A673 (cell line): ENCODE data around the gene PPP1R3G. TPM values are rescaled to one million over a fixed set of nuclear protein-coding genes. Genes with fewer than 3 reads are reported as not detected.

Source experiments
- BruUV-seq: library from RNA; stranded (reverse); fragments of 400-500 nt; replicated peaks from 2 replicates; lab custom pipeline; 2021; lab: Mats Ljungman, UMichigan
- CTCF ChIA-PET: fragments of 300-600 bp; sonication (Branson Sonifier 250); formaldehyde crosslinking; loops from one replicate; lab custom pipeline; 2022; ENCODE audit warnings: antibody characterized with exemption; lab: Charles Lee
- POLR2A ChIA-PET: fragments of 300-600 bp; sonication (Branson Sonifier 250); formaldehyde crosslinking; loops from one replicate; lab custom pipeline; 2022; ENCODE audit warnings: antibody characterized with exemption; ENCODE audit not compliant: low non-redundant PET; lab: Charles Lee
- DNase-seq: peaks from one replicate; pipeline ENCODE4 v3.0.0-alpha.2; 2015; ENCODE audit warnings: low spot score
- H3K27ac ChIP-seq: fragments of 200-600 bp; sonication (generic); 2 replicates; pipeline ENCODE4 v1.5.1; 2016; ENCODE audit warnings: mixed run types, low read depth, mild to moderate bottlenecking, mixed read lengths, antibody characterized with exemption, low read length; ENCODE audit not compliant: poor library complexity, severe bottlenecking
- H3K27me3 ChIP-seq: fragments of 200-600 bp; sonication (generic); replicated peaks from 2 replicates; pipeline ENCODE4 v1.6.1; 2017; ENCODE audit warnings: mixed run types, low read depth, mild to moderate bottlenecking, mixed read lengths, antibody characterized with exemption, low read length; ENCODE audit not compliant: insufficient read depth, poor library complexity
- H3K36me3 ChIP-seq: fragments of 200-600 bp; sonication (generic); 2 replicates; pipeline ENCODE4 v1.6.1; 2016; ENCODE audit warnings: mixed run types, mild to moderate bottlenecking, mixed read lengths, antibody characterized with exemption, low read length; ENCODE audit not compliant: insufficient read depth, poor library complexity, severe bottlenecking
- H3K4me1 ChIP-seq: fragments of 200-600 bp; sonication (generic); 2 replicates; pipeline ENCODE4 v1.6.1; 2017; ENCODE audit warnings: mixed run types, mild to moderate bottlenecking, mixed read lengths, antibody characterized with exemption, low read length; ENCODE audit not compliant: insufficient read depth, poor library complexity, severe bottlenecking
- H3K4me3 ChIP-seq: fragments of 200-600 bp; sonication (generic); 2 replicates; pipeline ENCODE4 v1.5.1; 2016; ENCODE audit warnings: low read depth, mixed run types, mild to moderate bottlenecking, mixed read lengths, low read length; ENCODE audit not compliant: poor library complexity, severe bottlenecking
- H3K9me3 ChIP-seq: fragments of 200-600 bp; sonication (generic); 2 replicates; pipeline ENCODE4 v1.6.1; 2016; ENCODE audit warnings: mixed run types, low read depth, mild to moderate bottlenecking, mixed read lengths, antibody characterized with exemption, low read length; ENCODE audit not compliant: poor library complexity, severe bottlenecking
- CTCF ChIP-seq: fragments of 300-800, 200-600 bp; sonication (generic); conservative IDR thresholded peaks from 2 replicates; pipeline ENCODE4 v1.5.1; 2017; ENCODE audit warnings: low read depth, mild to moderate bottlenecking, antibody characterized with exemption, low read length, moderate library complexity, mixed read lengths
- EZH2 ChIP-seq: fragments of 200-600 bp; sonication (generic); IDR thresholded peaks from 2 replicates; pipeline ENCODE4 v1.6.1; 2017; ENCODE audit warnings: borderline replicate concordance, low read depth, mild to moderate bottlenecking, mixed read lengths, antibody characterized with exemption, low read length; ENCODE audit not compliant: poor library complexity, severe bottlenecking
- intact Hi-C: fragments of 100-400 bp; cut with micrococcal nuclease; formaldehyde crosslinking; loops from one replicate; pipeline ENCODE4 v1.10.0; 2022; ENCODE audit not compliant: unreplicated experiment
- total RNA-seq: library from RNA; stranded (reverse); gene quantifications from 2 replicates; pipeline ENCODE4 v1.2.3, GENCODE V29; 2021

Gene PPP1R3G
- total RNA-seq, 1 experiment from 2014 or later: 0.24 TPM

- no peaks in the 10 kb centered on the region for H3K36me3 ChIP-seq
- H3K27me3 ChIP-seq: no peaks in the 10 kb centered on the region
- intact Hi-C loops: no loop called here
- CTCF ChIA-PET: interaction anchor here (0.6 kb wide), 1 partner anchor 25 kb away, joined by 4 read pairs; no protein-coding TSS in a partner anchor
- no peak overlapping the region for H3K4me3 ChIP-seq
- H3K4me1 ChIP-seq: peaks cover 18% of the 10 kb centered on the region
- no peak overlapping the region for H3K27ac ChIP-seq
- TF ChIP-seq EZH2 (no peak), CTCF (no peak)
- BruUV-seq: no TSS peak
- no peaks in the 10 kb centered on the region for H3K9me3 ChIP-seq
- DNase-seq: no peak
- POLR2A ChIA-PET: interaction anchor here (0.5 kb wide), 1 partner anchor 9 kb away, joined by 3 read pairs; no protein-coding TSS in a partner anchor
Observed at GRCh38 chr6:5128351-5128750, 43.2 kb downstream of the PPP1R3G start.

DNA sequence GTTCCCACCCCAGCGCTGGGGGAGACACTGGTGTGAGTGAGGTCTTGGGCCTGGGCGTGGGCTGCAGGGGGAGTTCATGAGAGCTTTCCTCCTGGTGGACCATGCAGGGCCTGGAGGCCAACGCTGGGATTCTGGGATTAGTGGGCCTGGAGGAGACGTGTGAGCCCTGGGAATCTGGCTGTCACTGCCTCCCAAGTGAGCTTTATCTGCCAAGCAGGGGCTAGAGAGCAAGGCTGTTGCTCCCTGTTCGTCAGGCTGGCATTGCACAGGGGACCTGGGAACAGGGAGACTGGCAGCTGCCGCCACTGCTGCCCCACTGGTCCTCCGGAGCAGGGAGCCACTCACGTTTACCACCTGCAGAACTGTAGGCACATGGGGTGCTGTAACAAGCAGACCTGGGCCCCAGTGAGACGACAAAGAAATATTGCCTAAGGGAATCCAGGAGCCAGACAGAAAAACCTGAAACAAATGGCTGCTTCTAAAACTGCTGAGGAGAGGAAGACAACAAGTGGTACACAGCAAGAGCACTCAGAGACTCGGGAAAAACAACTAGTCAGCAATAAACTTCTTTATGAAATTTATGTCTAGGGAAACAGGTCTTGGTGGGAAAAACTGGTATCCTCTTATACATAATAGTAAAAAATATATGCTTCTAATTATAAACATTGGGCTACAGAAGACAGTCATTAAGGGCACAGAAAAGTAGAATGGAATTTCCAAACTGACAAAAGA lies 45.2 kb downstream of the PPP1R3G start:
- no peak for DNase-seq
- TF ChIP-seq CTCF (no peak), EZH2 (no peak)
- no peaks in the 10 kb centered on the region for H3K9me3 ChIP-seq
- no peaks in the 10 kb centered on the region for H3K27me3 ChIP-seq
- POLR2A ChIA-PET: no interaction called here
- peaks cover 15% of the 10 kb centered on the region for H3K4me1 ChIP-seq
- intact Hi-C loops: no loop called here
- no peak overlapping the region for H3K27ac ChIP-seq
- CTCF ChIA-PET: no interaction called here
- no peak overlapping the region for H3K4me3 ChIP-seq
- H3K36me3 ChIP-seq: no peaks in the 10 kb centered on the region
- no TSS peak for BruUV-seq

- intact Hi-C loops: no loop called here
- ChIA-PET POLR2A (no interaction called here), CTCF (interaction anchor here (0.7 kb wide), 2 partner anchors 29 to 80 kb away, joined by 3 read pairs; no protein-coding TSS in a partner anchor)
- H3K36me3 ChIP-seq: no peaks in the 10 kb centered on the region
- no peaks in the 10 kb centered on the region for H3K9me3 ChIP-seq
- H3K4me1 ChIP-seq: peaks cover 15% of the 10 kb centered on the region
- peak; percentile 54 for DNase-seq
- H3K27me3 ChIP-seq: no peaks in the 10 kb centered on the region
- TF ChIP-seq CTCF: no peak
- TF ChIP-seq EZH2: no peak
- no peak overlapping the region for H3K4me3 ChIP-seq
- H3K27ac ChIP-seq: no peak overlapping the region
- no TSS peak for BruUV-seq
Observed at GRCh38 chr6:5132731-5133130, 47.6 kb downstream of the PPP1R3G start.
